H9 (cell line): ENCODE results near the gene KCTD16. TPM values are rescaled to one million over a fixed set of nuclear protein-coding genes. Genes with fewer than 3 reads are reported as not detected.

Source experiments
- DNase-seq: peaks from one replicate; pipeline ENCODE4 v3.0.0-alpha.2; 2017
- H2AFZ ChIP-seq: one replicate; pipeline ENCODE4 v1.6.1; 2013; ENCODE audit warnings: mild to moderate bottlenecking, low read length, control low read depth, moderate library complexity
- H2AK5ac ChIP-seq: 2 replicates; pipeline ENCODE4 v1.6.1; 2013; ENCODE audit warnings: low read length, control low read depth, mixed read lengths; ENCODE audit not compliant: insufficient read length
- H2BK120ac ChIP-seq: one replicate; pipeline ENCODE4 v1.6.1; 2013; ENCODE audit warnings: low read depth, mild to moderate bottlenecking, low read length, control low read depth, inconsistent platforms; ENCODE audit not compliant: poor library complexity, severe bottlenecking
- H2BK12ac ChIP-seq: 2 replicates; pipeline ENCODE4 v1.6.1; 2013; ENCODE audit warnings: low read length, control low read depth, mixed read lengths, low read depth; ENCODE audit not compliant: insufficient read length
- H2BK15ac ChIP-seq: 2 replicates; pipeline ENCODE4 v1.6.1; 2013; ENCODE audit warnings: low read depth, low read length, control low read depth
- H2BK20ac ChIP-seq: one replicate; pipeline ENCODE4 v1.6.1; 2013; ENCODE audit warnings: low read depth, mild to moderate bottlenecking, low read length, control low read depth, inconsistent platforms; ENCODE audit not compliant: poor library complexity, severe bottlenecking
- H2BK5ac ChIP-seq: 2 replicates; pipeline ENCODE4 v1.6.1; 2013; ENCODE audit warnings: low read length, control low read depth, mixed read lengths; ENCODE audit not compliant: insufficient read length
- H3K14ac ChIP-seq: 2 replicates; pipeline ENCODE4 v1.6.1; 2013; ENCODE audit warnings: low read length, control low read depth; ENCODE audit not compliant: insufficient read depth
- H3K18ac ChIP-seq: 2 replicates; pipeline ENCODE4 v1.6.1; 2013; ENCODE audit warnings: low read depth, mild to moderate bottlenecking, mixed read lengths, low read length, control low read depth; ENCODE audit not compliant: insufficient read length
- H3K23ac ChIP-seq: 2 replicates; pipeline ENCODE4 v1.6.1; 2013; ENCODE audit warnings: low read length, control low read depth, mixed read lengths, low read depth; ENCODE audit not compliant: insufficient read length
- H3K23me2 ChIP-seq: 2 replicates; pipeline ENCODE4 v1.6.1; 2013; ENCODE audit warnings: low read depth, mild to moderate bottlenecking, mixed read lengths, low read length, control low read depth; ENCODE audit not compliant: insufficient read length, poor library complexity, severe bottlenecking
- H3K27ac ChIP-seq: 2 replicates; pipeline ENCODE4 v1.5.1; 2013; ENCODE audit warnings: low read length, control low read depth, mixed read lengths, low read depth; ENCODE audit not compliant: insufficient read length
- H3K27me3 ChIP-seq: 2 replicates; pipeline ENCODE4 v1.6.1; 2013; ENCODE audit warnings: low read length, control low read depth, inconsistent platforms; ENCODE audit not compliant: insufficient read depth
- H3K4ac ChIP-seq: 2 replicates; pipeline ENCODE4 v1.6.1; 2013; ENCODE audit warnings: low read depth, mild to moderate bottlenecking, control low read depth, inconsistent platforms, low read length, moderate library complexity
- H3K4me1 ChIP-seq: 2 replicates; pipeline ENCODE4 v1.6.1; 2013; ENCODE audit warnings: low read length, control low read depth, inconsistent platforms; ENCODE audit not compliant: insufficient read depth
- H3K4me2 ChIP-seq: 2 replicates; pipeline ENCODE4 v1.6.1; 2013; ENCODE audit warnings: low read length, control low read depth, mixed read lengths; ENCODE audit not compliant: insufficient read length, insufficient read depth
- H3K56ac ChIP-seq: 2 replicates; pipeline ENCODE4 v1.6.1; 2013; ENCODE audit warnings: low read depth, mild to moderate bottlenecking, mixed read lengths, low read length, control low read depth; ENCODE audit not compliant: insufficient read length
- H3K79me1 ChIP-seq: 2 replicates; pipeline ENCODE4 v1.6.1; 2013; ENCODE audit warnings: low read depth, mild to moderate bottlenecking, moderate library complexity, low read length, control low read depth, inconsistent platforms; ENCODE audit not compliant: insufficient read depth, poor library complexity, severe bottlenecking
- H3K79me2 ChIP-seq: 2 replicates; pipeline ENCODE4 v1.6.1; 2013; ENCODE audit warnings: low read length, control low read depth, inconsistent platforms; ENCODE audit not compliant: insufficient read depth
- H3K9ac ChIP-seq: 2 replicates; pipeline ENCODE4 v1.6.1; 2013; ENCODE audit warnings: low read length, control low read depth, mixed read lengths; ENCODE audit not compliant: insufficient read length; ENCODE audit errors: extremely low read depth
- H3K9me3 ChIP-seq: one replicate; pipeline ENCODE4 v1.6.1; 2013; ENCODE audit warnings: low read depth, low read length, inconsistent platforms; ENCODE audit not compliant: control insufficient read depth
- H3T11ph ChIP-seq: one replicate; pipeline ENCODE4 v1.6.1; 2013; ENCODE audit warnings: mild to moderate bottlenecking, low read length, control low read depth, inconsistent platforms
- H4K20me1 ChIP-seq: one replicate; pipeline ENCODE4 v1.6.1; 2013; ENCODE audit not compliant: control insufficient read depth, insufficient read length, insufficient read depth
- H4K5ac ChIP-seq: 2 replicates; pipeline ENCODE4 v1.6.1; 2013; ENCODE audit warnings: low read depth, mild to moderate bottlenecking, mixed read lengths, low read length, control low read depth; ENCODE audit not compliant: insufficient read length
- H4K8ac ChIP-seq: replicated peaks from 2 replicates; pipeline ENCODE4 v1.6.1; 2013; ENCODE audit warnings: low read length, control low read depth, mixed read lengths, low read depth; ENCODE audit not compliant: insufficient read length
- H4K91ac ChIP-seq: 2 replicates; pipeline ENCODE4 v1.6.1; 2013; ENCODE audit warnings: low read depth, mild to moderate bottlenecking, moderate library complexity, mixed read lengths, low read length, control low read depth; ENCODE audit not compliant: insufficient read length
- H3K27ac Mint-ChIP-seq, 3 experiments: 2 replicates in 2 of 3; 3 replicates in 1 of 3; pipeline ENCODE4 v1.8.0; 2020 to 2021; ENCODE audit warnings: mixed read lengths in 3 of 3, mild to moderate bottlenecking in 1 of 3, moderate library complexity in 1 of 3
- H3K27me3 Mint-ChIP-seq: 2 replicates; pipeline ENCODE4 v1.8.0; 2021; ENCODE audit warnings: low read depth, mild to moderate bottlenecking, moderate library complexity, mixed read lengths
- H3K36me3 Mint-ChIP-seq, 3 experiments: 2 replicates in 2 of 3; 3 replicates in 1 of 3; pipeline ENCODE4 v1.8.0; 2020 to 2021; ENCODE audit warnings: low read depth in 3 of 3, mixed read lengths in 3 of 3; ENCODE audit not compliant: insufficient read depth in 1 of 3
- H3K4me1 Mint-ChIP-seq, 2 experiments: 2 replicates each; pipeline ENCODE4 v1.8.0; 2020; ENCODE audit warnings: mixed read lengths in 2 of 2
- H3K4me3 Mint-ChIP-seq, 2 experiments: 2 replicates in 1 of 2; 3 replicates in 1 of 2; pipeline ENCODE4 v1.8.0; 2020 to 2021; ENCODE audit warnings: mild to moderate bottlenecking in 2 of 2, mixed read lengths in 2 of 2, moderate library complexity in 1 of 2
- H3K9me3 Mint-ChIP-seq, 2 experiments: 2 replicates in 1 of 2; 3 replicates in 1 of 2; pipeline ENCODE4 v1.8.0; 2020; ENCODE audit warnings: mild to moderate bottlenecking in 2 of 2, mixed read lengths in 2 of 2, moderate library complexity in 1 of 2
- CTCF ChIP-seq: fragments of 200-600 bp; sonication (generic); conservative IDR thresholded peaks from 3 replicates; pipeline ENCODE4 v1.8.0; 2021; ENCODE audit warnings: antibody characterized with exemption, mild to moderate bottlenecking
- WGBS: extraction: QIAGEN DNeasy Blood & Tissue Kit; methylation state at CpG from one replicate; pipeline ENCODE4 v1.1.7; 2013; ENCODE audit warnings: missing lambda C conversion rate, low lambda C conversion rate, mixed read lengths; ENCODE audit not compliant: insufficient read length; ENCODE audit errors: extremely low coverage; 5-methylcytosine and 5-hydroxymethylcytosine counted together
- total RNA-seq: library from RNA; stranded (reverse); gene quantifications from 2 replicates; pipeline ENCODE4 v1.2.1, GENCODE V29; 2021

KCTD16 gene
- total RNA-seq, 1 experiment from 2014 or later: 0.09 TPM

GRCh38 chr5:144201588-144201987, 30.9 kb downstream of the KCTD16 start:
- H3K9me3 Mint-ChIP-seq: no peaks in the 10 kb centered on the region; a peak in 1 of 5 replicates
- H3K4me2 ChIP-seq: no peak overlapping the region
- H3K9ac ChIP-seq: no peak overlapping the region
- H3K27ac ChIP-seq: no peak overlapping the region
- H3K27me3 ChIP-seq: no peaks in the 10 kb centered on the region; the same call in 1 of the 2 replicates
- peaks cover 24% of the 10 kb centered on the region for H3K27me3 Mint-ChIP-seq
- H3K23me2 ChIP-seq: peaks cover 5% of the 10 kb centered on the region
- H2BK5ac ChIP-seq: no peak overlapping the region
- H3T11ph ChIP-seq: no peak overlapping the region
- no peaks in the 10 kb centered on the region for H3K4me1 ChIP-seq
- H2AK5ac ChIP-seq: no peak overlapping the region
- H4K20me1 ChIP-seq: no peaks in the 10 kb centered on the region
- DNase-seq: no peak
- H3K4me1 Mint-ChIP-seq: peaks cover 12 to 16% of the 10 kb centered on the region in 2 experiments
- no peak overlapping the region for H4K5ac ChIP-seq
- no peak overlapping the region for H2BK15ac ChIP-seq
- WGBS: no CpG with 5 or more reads among the region's 5 CpGs
- H3K23ac ChIP-seq: no peak overlapping the region
- H2BK20ac ChIP-seq: no peak overlapping the region
- no peak overlapping the region for H4K91ac ChIP-seq
- H2AFZ ChIP-seq: no peak overlapping the region
- no peak overlapping the region for H2BK120ac ChIP-seq
- H3K36me3 Mint-ChIP-seq: no peaks in the 10 kb centered on the region
- H4K8ac ChIP-seq: no peak overlapping the region
- no peak for TF ChIP-seq CTCF
- H3K18ac ChIP-seq: no peak overlapping the region
- no peaks in the 10 kb centered on the region for H3K9me3 ChIP-seq
- no peak overlapping the region for H3K4ac ChIP-seq
- no peaks in the 10 kb centered on the region for H3K79me1 ChIP-seq
- H2BK12ac ChIP-seq: no peak overlapping the region
- no peak overlapping the region for H3K4me3 Mint-ChIP-seq
- H3K14ac ChIP-seq: no peak overlapping the region
- no peaks in the 10 kb centered on the region for H3K79me2 ChIP-seq
- no peak overlapping the region for H3K56ac ChIP-seq
- H3K27ac Mint-ChIP-seq: no peak overlapping the region
